BE2C (cell line): Measurements from ENCODE around the gene CYP8B1.

Experiments
- DNase-seq: peaks from one replicate; pipeline ENCODE4 v3.0.0-alpha.2; 2020
- H3K27me3 ChIP-seq: fragments of 250-450 bp; sonication (Bioruptor Pico); 2 replicates; pipeline ENCODE4 v1.5.1; 2020; ENCODE audit warnings: mild to moderate bottlenecking
- H3K36me3 ChIP-seq: fragments of 250-450 bp; sonication (Bioruptor Pico); 2 replicates; pipeline ENCODE4 v1.5.1; 2020; ENCODE audit warnings: mild to moderate bottlenecking
- H3K4me1 ChIP-seq: fragments of 250-450 bp; sonication (Bioruptor Pico); 2 replicates; pipeline ENCODE4 v1.5.1; 2020
- H3K4me3 ChIP-seq: 2 replicates; pipeline ENCODE4 v1.5.1; 2011; ENCODE audit warnings: low read depth, low read length
- H3K9me3 ChIP-seq: fragments of 250-450 bp; sonication (Bioruptor Pico); 2 replicates; pipeline ENCODE4 v1.5.1; 2020
- CTCF ChIP-seq: IDR thresholded peaks from 2 replicates; pipeline ENCODE4 v1.5.1; 2012; ENCODE audit warnings: mild to moderate bottlenecking, low read depth, low read length

The CYP8B1 gene

GRCh38 chr3:42880601-42881451 is 5.1 kb upstream of the CYP8B1 start:
- Histone ChIP-seq H3K4me3 (peak overlapping the region; percentile 55), H3K9me3 (no peaks in the 10 kb centered on the region), H3K27me3 (no peaks in the 10 kb centered on the region), H3K36me3 (no peaks in the 10 kb centered on the region), H3K4me1 (no peaks in the 10 kb centered on the region)
- peak; percentile 69 for TF ChIP-seq CTCF
- DNase-seq: peak; percentile 78

- no peaks in the 10 kb centered on the region for H3K27me3 ChIP-seq
- no peaks in the 10 kb centered on the region for H3K36me3 ChIP-seq
- no peaks in the 10 kb centered on the region for H3K9me3 ChIP-seq
- TF ChIP-seq CTCF: no peak
- H3K4me3 ChIP-seq: no peak overlapping the region
- no peak for DNase-seq
- no peaks in the 10 kb centered on the region for H3K4me1 ChIP-seq
These were observed 4.5 kb upstream of the CYP8B1 start for GRCh38 chr3:42880183-42880582.

GRCh38 chr3:42877881-42878280 is 2.2 kb upstream of the CYP8B1 start:
- Histone ChIP-seq H3K4me1 (no peaks in the 10 kb centered on the region), H3K4me3 (no peak overlapping the region), H3K9me3 (no peaks in the 10 kb centered on the region), H3K27me3 (no peaks in the 10 kb centered on the region), H3K36me3 (no peaks in the 10 kb centered on the region)
- TF ChIP-seq CTCF: no peak
- DNase-seq: no peak

GRCh38 chr3:42876940-42877720 is 1.5 kb upstream of the CYP8B1 start:
- Histone ChIP-seq H3K4me1 (peaks cover 5% of the 10 kb centered on the region; the same call in 1 of the 2 replicates), H3K9me3 (no peaks in the 10 kb centered on the region), H3K4me3 (no peak overlapping the region), H3K27me3 (no peaks in the 10 kb centered on the region), H3K36me3 (no peaks in the 10 kb centered on the region)
- TF ChIP-seq CTCF: no peak
- DNase-seq: no peak

- peaks cover 9% of the 10 kb centered on the region for H3K4me1 ChIP-seq
- TF ChIP-seq CTCF: no peak
- H3K4me3 ChIP-seq: no peak overlapping the region
- no peak for DNase-seq
- H3K36me3 ChIP-seq: no peaks in the 10 kb centered on the region
- H3K9me3 ChIP-seq: no peaks in the 10 kb centered on the region
- no peaks in the 10 kb centered on the region for H3K27me3 ChIP-seq
These were observed 722 bp upstream of the CYP8B1 start for GRCh38 chr3:42876401-42876800.

GRCh38 chr3:42874749-42875148 is 930 bp downstream of the CYP8B1 start:
- no peak for TF ChIP-seq CTCF
- Histone ChIP-seq H3K4me3 (no peak overlapping the region), H3K27me3 (no peaks in the 10 kb centered on the region), H3K4me1 (peaks cover 13% of the 10 kb centered on the region), H3K9me3 (no peaks in the 10 kb centered on the region), H3K36me3 (no peaks in the 10 kb centered on the region)
- no peak for DNase-seq
